GM10847 (cell line): Measurements from ENCODE around the gene HRH4.

Source experiments
- POLR2A ChIP-seq: IDR thresholded peaks from 2 replicates; pipeline ENCODE4 v1.6.1; 2011; ENCODE audit not compliant: insufficient read length; ENCODE audit errors: extremely low read depth

HRH4 gene

DNA sequence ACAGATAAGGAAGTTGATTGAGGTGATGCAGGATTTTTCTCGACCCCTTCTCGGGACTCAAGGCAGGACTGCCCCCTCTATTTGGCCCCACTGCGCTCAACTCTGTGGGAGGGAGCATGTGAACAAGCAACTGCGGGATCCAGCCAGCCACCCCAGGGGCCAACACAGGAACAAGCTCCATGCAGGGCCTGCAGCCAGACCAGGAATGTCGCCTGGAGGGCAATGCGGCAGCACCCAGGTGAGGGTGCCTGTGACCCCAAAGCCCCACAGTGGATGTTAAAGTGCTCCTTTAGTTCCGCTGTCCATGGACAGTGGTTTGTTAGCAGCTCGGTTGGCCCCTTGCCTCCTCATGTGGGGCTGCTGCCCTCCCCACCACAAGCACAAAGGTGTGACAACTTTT lies 57.1 kb downstream of the HRH4 start:
- no peak for TF ChIP-seq POLR2A

GRCh38 chr18:24518596-24518995 lies 58.2 kb downstream of the HRH4 start:
- TF ChIP-seq POLR2A = no peak
